Fibroblast of mammary gland (primary cell): ENCODE measurements around the gene RHCG.

Experiments
- DNase-seq: peaks from one replicate; pipeline ENCODE4 v3.0.0-alpha.2; 2010; ENCODE audit warnings: low read depth
- H3K4me3 ChIP-seq: 2 replicates; pipeline ENCODE4 v1.5.1; 2011; ENCODE audit warnings: low read depth, mild to moderate bottlenecking, low read length, moderate library complexity; ENCODE audit not compliant: control insufficient read depth
- CTCF ChIP-seq: conservative IDR thresholded peaks from 2 replicates; pipeline ENCODE4 v1.5.1; 2011; ENCODE audit warnings: low read depth, low read length, inconsistent platforms; ENCODE audit not compliant: control insufficient read depth, insufficient read depth

Gene RHCG

GRCh38 chr15:89502867-89503595 is 6.6 kb upstream of the RHCG start:
- no peak for TF ChIP-seq CTCF
- no peak overlapping the region for H3K4me3 ChIP-seq
- DNase-seq: no peak

- no peak for DNase-seq
- TF ChIP-seq CTCF: no peak
- no peak overlapping the region for H3K4me3 ChIP-seq
These were observed 5.3 kb upstream of the RHCG start for GRCh38 chr15:89501646-89502045.

GRCh38 chr15:89500397-89501270 is 4.3 kb upstream of the RHCG start:
- no peak for DNase-seq
- peak; percentile 43 for TF ChIP-seq CTCF
- no peak overlapping the region for H3K4me3 ChIP-seq

GRCh38 chr15:89499156-89499555 is 2.8 kb upstream of the RHCG start:
- no peak for TF ChIP-seq CTCF
- DNase-seq: no peak
- H3K4me3 ChIP-seq: no peak overlapping the region

GRCh38 chr15:89498574-89498906 is 2.2 kb upstream of the RHCG start:
- no peak overlapping the region for H3K4me3 ChIP-seq
- TF ChIP-seq CTCF: no peak
- DNase-seq: no peak

GRCh38 chr15:89497231-89497630 is 848 bp upstream of the RHCG start:
- no peak for TF ChIP-seq CTCF
- no peak overlapping the region for H3K4me3 ChIP-seq
- no peak for DNase-seq
